CD1c-positive myeloid dendritic cell (primary cell): ENCODE measurements around the gene KTN1.

Source experiments
- DNase-seq: peaks from one replicate; pipeline ENCODE4 v3.0.0-alpha.2; 2016; ENCODE audit errors: extremely low spot score

KTN1 gene, protein sequence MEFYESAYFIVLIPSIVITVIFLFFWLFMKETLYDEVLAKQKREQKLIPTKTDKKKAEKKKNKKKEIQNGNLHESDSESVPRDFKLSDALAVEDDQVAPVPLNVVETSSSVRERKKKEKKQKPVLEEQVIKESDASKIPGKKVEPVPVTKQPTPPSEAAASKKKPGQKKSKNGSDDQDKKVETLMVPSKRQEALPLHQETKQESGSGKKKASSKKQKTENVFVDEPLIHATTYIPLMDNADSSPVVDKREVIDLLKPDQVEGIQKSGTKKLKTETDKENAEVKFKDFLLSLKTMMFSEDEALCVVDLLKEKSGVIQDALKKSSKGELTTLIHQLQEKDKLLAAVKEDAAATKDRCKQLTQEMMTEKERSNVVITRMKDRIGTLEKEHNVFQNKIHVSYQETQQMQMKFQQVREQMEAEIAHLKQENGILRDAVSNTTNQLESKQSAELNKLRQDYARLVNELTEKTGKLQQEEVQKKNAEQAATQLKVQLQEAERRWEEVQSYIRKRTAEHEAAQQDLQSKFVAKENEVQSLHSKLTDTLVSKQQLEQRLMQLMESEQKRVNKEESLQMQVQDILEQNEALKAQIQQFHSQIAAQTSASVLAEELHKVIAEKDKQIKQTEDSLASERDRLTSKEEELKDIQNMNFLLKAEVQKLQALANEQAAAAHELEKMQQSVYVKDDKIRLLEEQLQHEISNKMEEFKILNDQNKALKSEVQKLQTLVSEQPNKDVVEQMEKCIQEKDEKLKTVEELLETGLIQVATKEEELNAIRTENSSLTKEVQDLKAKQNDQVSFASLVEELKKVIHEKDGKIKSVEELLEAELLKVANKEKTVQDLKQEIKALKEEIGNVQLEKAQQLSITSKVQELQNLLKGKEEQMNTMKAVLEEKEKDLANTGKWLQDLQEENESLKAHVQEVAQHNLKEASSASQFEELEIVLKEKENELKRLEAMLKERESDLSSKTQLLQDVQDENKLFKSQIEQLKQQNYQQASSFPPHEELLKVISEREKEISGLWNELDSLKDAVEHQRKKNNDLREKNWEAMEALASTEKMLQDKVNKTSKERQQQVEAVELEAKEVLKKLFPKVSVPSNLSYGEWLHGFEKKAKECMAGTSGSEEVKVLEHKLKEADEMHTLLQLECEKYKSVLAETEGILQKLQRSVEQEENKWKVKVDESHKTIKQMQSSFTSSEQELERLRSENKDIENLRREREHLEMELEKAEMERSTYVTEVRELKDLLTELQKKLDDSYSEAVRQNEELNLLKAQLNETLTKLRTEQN (N-terminal part only)

DNA sequence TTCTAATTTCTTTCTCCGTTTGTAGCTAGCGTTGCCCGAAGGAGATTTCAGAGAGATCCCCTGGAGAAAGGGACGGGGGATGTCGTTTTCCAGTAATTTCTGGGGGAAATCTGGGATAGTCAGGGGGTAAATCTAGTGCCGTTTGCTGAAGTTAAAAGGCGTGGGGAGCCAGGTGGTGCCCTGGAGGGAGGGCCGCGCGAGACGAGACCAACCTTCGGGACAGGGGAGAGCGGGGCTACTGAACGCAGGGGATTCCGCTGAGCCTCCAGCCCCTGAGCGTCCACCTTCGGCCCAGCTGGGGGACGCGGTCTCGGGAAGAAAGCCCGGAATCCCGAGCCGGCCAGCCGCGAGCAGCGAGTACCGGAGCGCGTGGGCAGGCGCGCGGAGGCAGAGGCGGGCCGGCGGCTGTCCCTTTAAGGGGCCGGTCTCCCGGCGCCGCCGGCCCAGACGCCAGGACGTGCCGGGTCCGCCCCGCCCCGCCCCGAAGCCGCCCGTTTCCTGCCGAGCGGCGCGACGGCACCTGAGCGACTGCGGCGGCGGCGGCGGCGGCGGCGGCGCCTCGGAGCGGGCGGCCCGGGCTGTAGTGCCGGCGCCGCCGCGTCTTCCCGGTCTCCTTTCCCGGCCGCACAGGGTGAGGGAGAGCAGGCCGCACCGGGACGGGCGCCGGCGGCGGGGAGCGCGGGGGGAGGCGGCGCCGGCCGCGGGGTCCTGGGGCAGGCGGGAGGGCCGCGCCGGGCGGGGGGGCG lies at the start of gene KTN1:
Gene KTN1 (plus strand): TSS at position 484 of the 746 bp plus-strand sequence. CDS start 31,842 bp downstream, outside the sequence.
- DNase-seq: peak; percentile 88

DNA sequence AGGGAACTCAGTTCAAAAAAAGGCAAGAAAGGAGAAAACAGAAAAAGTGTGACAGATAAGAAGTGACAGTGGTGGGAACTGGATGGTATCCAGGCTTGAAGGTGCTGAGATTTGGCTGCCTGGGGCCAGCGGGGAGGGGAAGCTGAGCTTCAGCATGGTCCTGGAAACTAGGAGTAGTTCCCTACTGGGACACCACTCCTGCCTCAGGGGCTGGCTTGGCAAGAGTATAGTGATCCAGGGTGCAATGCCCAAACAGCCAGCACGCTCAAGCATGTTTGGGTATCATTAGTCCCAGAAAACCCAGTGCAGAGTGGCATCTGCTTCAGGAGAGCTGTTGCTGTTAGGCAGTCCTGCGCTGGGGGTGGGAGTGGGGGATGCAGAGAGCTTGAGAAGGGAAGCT lies 49.5 kb upstream of the KTN1 start:
- no peak for DNase-seq

DNA sequence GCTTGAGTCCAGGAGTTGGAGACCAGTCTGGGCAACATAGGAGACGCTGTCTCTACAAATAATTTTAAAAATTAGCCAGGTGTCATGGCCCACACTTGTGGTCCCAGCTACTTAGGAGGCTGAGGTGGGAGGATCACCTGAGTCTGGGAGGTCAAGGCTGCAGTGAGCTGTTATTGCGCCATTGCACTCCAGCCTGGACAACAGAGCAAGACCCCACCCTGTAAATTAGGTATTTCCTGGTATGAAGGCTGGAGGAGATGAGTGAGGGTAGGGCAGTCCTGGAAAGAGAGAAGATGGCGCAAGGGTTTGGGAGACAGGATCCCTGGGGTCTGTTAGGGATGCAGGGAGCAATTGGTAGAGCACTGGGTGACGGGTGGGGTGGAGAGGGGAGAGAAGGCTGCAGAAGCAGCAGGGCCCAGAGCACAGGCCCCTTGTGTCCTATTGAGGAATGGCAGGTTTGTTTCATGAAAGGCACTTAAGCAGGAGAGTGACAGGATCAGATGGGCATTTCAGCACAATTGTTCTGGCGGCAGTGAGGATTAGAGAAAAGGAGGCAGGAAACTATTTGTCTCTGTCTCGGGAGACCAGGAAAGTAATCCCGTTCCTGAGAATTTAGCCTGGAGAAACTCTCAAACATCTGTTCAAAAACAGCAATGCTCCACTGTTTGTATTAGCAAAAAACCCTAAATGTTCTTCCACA lies 47.2 kb upstream of the KTN1 start:
- DNase-seq: no peak

DNA sequence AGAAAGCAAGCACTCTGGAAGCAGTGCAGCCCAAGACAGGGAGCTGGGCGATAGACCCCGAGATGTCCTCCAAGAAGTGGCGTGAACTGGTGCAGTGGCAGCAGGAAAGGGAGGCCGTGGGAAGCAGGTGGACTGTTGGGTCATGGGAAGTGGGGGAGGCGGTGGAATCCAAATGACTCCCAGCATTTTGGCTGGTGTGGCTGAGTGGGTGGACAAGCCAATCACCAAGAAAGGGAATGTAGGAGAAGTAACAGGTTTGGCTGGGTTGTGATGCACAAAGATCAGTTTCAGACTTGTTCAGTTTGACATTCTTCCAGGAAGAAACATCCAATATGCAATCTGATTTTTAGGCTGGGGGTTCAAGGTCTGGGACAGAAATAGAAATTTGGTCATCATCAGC lies 46.0 kb upstream of the KTN1 start:
- no peak for DNase-seq

DNA sequence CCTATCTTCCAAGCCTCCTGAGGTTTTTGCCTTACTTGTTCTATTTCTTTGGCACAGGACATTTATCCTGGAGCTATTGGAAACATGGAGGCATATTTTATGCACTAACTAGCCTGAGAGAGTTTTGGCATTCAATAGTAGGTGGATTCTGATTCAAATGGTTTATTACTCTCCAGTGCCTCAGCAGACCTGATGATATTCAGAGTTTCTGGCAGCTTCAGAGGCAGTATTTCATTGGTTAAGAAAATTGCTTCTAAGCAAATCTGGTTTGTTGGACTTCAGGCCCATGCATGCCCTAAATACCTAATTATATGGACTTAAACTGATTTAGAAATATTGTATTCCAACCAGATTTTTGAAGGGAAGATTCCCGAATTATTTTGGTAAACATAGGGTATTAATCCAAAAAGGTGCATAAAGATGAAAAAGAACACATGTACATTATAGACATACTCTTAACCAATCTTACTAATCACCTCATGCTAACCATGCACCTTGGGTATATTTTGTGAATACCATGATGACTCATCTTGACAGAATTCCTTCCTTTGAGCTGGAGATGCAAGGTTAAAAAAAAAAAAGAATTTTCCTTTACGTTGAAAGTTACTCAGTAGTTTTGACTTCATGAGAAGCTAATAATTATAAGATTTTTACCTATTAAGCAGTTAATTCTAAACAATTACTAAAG lies 44.3 kb upstream of the KTN1 start:
- no peak for DNase-seq

DNA sequence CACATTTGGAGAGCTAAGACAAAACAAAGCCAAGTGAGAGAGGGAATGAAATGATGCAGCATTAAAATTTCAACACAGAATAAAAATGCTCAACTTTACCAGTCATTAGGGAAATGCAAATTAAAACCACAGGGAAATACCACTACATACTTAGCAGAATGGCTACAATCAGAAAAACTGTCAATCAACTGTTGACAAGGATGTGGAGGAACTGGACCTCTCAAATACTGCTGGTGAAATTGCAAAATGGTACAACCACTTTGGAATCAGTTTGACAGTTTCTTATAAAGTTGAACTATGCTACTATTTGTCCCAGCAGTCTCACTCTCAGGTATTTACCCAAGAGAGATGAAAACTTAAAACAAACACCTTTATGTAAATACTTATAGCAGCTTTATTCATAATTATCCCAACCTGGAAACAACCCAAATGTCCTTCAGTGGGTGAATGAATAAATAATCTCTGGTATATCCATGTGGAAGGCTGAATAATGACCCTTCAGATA lies 43.8 kb upstream of the KTN1 start:
- no peak for DNase-seq

DNA sequence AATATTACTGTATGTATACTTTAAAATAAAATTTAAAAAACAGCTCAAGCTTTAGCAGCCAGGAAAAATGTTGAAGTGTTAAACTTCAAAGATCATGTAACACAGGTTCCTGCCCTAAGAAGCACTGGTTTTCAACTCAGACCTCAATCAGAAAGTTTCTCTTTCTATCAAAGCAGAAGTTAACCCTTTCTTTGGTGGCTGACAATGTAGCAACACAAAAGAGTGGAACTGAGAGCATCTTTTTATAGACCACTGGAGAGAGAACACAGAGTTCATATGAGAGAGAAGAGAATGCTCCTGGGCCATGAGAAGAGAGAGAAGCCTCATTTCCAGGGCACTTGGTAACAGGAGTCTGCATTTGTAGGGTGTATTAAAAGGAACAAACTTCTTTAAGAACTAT lies 42.2 kb upstream of the KTN1 start:
- no peak for DNase-seq

DNA sequence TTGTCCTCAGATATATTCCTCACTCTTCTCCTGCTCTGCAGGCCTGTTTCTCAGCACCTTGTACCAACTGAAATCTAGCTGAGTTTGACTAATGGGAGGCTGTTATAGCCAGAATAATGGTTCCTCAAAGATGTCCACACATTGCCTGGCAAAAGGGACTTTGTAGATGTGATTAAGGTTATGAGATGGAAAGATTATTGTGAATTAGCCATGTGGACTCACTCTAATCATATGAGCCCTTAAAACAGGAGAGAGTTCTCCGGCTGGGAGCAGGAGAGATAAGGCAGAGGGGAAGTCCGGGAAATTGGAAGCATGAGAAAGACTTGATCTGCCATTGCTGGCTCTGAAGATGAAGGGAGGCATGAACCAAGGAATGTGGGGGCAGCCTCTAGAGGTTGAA lies 40.0 kb upstream of the KTN1 start:
- no peak for DNase-seq

DNA sequence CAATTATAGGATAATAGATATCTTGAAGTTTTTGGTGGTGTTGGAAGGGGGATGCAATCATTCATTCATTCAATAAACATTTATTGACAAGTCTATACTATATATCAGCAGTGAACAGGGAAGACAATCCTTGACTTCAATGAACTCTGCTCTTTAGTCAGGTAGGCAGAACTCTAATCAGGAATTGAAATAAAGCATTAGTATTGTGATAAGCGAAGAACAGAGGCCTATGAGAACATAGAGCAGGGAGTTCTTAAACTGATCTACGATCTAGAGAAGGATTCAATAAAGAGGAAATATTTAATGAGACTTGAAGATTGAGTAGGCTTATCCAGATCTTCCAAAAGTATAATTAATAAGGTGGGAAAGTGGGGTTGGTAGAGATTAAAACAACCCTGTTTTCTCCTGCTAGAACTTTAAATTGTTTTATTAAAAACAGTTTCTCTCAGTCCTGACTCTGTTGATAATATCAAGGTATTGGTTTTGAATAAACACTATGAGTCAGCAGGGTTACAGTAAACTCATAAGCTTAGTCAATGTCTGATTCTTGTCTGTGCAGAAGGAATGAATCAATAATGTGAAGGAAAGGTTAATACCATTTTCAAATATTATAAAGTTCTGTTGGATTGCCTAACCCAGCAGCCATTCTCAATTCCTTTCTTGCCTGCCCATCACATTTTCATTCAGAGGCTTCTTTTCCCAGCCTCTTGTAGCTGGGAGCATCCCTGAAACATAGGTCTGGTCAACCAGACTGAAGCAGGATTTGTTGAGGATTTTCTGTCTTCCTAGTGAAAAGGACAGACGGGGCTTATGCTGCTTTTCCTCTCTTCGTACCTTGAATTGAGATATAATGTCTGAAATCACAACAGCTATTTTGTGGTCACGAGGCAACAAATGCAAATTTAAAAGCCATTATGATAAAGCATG lies 38.9 kb upstream of the KTN1 start:
- DNase-seq: no peak

DNA sequence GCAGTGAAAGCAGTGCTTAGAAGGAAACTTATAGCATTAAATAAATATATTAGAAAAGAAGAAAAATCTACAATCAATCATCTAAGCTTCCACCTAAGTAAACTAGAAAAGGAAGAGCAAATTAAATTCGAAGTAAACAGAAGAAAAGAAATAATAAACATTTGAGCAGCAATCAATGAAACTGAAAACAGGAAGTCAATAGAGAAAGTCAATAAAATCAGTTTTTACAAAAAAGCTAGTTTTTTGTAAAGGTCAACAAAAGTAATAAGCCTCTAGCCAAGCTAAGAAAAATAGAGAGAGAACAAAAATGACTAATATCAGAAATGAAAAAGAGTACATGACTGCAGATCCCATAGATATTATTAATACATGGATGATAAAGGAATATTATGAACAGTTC lies 34.2 kb upstream of the KTN1 start:
- DNase-seq: no peak

DNA sequence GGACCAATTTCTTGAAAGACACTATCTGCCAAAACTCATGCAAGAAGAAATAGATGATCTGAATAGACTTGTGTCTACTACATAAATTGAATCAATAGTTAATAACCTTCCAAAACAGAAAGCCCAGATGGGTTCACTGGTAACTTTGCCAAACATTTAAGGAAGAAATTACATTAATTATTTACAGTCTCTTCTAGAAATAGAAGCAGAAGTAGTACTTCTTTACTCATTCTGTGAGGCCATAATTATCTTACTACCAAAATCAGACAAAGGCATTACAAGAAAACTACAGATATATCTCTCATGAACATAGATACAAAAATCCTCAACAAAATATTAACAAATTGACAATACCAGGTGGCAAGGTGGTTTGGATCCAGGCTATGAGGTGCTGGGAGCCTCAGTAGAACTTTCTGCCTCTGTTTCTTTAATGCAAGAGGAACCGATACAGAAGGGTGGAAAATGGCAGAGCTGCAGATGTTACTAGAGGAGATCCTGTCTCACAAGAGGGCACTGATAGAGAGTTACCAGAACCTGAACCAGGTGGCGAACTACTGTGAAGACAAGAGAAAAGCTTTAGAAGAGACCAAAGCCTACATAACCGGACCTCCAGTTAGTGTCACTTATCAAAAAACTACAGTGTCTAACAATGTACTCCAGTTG lies 33.7 kb upstream of the KTN1 start:
- peak; percentile 1 for DNase-seq

DNA sequence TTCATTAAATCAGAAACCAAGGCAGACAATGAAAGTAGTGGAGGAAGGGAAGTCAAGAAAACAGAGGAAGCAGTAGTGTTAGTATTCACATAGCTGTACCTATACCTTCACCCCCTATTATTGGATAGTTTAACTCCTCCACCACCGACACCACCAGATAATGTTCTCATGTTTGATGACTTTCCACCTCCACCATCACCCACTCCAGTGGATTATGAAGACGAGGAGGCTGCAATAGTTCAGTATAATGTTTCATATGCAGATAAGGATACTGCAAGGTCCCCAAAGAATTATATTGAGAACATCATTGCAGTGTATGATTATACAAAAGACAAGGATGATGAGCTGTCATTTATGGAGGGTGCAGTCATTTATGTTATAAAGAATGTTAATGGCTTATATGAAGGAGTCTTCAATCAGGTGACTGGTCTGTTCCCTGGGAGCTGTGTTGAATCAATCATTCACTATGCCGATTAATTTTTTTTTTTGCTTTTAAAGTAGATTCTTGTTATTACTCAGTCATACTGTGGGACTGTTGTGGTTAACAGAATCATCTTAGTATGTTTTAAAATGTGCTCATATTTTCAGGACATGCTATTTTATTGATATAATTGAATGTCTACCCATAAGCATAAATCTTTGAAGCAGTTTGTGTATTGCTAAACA lies 32.2 kb upstream of the KTN1 start:
- no peak for DNase-seq

DNA sequence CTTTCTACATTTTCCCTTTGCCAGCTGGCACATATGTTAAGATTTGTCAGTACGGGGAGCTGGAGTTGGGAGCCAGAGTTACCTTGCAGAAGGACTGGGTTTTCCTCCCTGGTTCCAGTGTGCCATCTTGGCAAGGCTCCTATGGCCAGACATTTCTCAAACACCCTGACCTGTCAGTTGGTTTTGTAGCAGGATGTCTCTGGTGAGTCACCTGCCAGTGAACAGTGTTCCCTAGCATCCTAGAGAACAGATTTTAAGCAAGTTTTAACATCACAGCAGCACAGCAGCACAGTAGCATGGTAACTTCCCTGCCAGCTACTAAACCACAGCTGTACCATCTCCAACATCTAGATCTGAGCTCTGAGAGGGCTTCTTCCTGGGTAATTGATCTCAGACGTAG lies 26.2 kb upstream of the KTN1 start:
- DNase-seq: no peak

DNA sequence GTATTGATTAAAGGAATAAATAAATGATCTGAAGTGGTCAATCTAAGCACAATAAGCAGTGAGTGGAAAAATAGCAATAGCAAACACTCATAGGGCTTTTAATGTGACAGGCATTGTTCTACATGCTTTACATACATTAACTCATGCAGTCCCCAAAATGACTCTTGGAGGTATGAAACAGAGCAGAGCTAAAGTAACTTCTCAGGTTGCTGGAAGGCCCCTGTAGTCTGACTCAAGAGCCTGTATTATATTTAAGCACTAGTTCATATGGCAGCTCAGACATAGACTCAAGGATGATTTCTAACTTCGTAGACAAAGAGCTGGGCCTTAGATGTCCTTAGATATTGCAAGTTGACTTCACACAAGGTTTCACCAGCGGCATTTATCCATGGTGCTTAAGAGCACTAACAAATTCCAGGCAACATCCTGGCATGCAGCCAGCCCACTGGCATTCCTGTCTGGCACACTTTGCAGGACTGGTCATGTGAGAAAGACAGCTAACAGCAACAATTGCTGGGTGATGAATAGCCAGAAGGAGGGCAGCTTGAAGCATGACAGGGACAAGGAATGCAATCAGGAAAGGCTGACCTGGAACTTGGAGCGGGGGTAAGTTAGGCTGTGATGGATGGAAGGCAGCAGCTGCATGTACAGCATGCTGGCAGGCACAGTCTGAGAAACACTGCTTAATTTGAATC lies 22.9 kb upstream of the KTN1 start:
- no peak for DNase-seq

DNA sequence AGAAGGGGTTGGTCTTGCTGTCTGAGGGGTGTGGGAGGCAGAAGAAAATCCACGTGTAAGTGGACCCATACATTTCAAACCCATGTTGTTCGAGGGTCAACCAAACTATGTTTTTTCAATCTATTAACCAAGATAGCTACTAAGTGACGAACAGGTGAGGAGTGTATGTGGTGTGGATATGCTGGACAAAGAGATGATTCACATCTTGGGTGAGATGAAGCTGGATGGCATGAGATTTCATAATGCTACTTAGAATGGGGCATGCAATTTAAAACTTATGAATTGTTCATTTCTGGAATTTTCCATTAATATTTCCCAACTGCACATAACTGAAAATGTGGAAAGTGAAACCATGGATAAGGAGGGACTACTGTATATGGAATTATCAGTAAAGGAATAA lies 17.9 kb upstream of the KTN1 start:
- DNase-seq: no peak

DNA sequence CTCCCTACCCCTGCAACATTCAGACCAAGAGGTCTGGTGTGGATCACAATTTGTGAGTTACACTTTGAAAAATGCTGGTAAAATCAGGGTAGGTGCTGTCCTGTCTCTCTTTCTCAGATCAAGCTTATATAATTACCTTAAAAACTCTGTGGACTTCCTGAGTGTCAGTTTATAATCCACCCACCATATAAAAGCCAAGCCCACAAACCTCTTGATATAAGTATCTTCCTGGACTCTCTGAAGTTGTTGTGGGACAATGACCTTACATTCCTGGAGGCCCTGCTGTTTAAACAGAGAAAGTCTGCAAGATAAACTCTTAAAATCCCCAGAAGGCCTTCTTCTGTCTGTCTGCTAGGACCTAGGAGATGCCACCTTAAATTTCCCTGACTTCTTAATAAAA lies 11.4 kb upstream of the KTN1 start:
- DNase-seq: no peak
